Activated naive CD8-positive, alpha-beta T cell treated with anti-CD3 and anti-CD28 coated beads, Interleukin-2, amount 10 ng/mL, durations not matched to agents 7 days and 5 days (primary cell): ENCODE measurements around the gene C1QTNF2. TPM values are rescaled to one million over a fixed set of nuclear protein-coding genes. Genes with fewer than 3 reads are reported as not detected.
A peak's percentile ranks its signal among the peaks of the same experiment; 100 is the strongest.

Experiments
- ATAC-seq: fragments of 150-1000 bp; cut with Tn5 transposase; one replicate; pipeline ENCODE4 v1.10.0; 2021; ENCODE audit warnings: low read depth, moderate library complexity
- POLR2A ChIA-PET: fragments of 350-600 bp; sonication (Branson Sonifier 250); formaldehyde crosslinking; loops from one replicate; lab custom pipeline; 2021; ENCODE audit warnings: antibody characterized with exemption; lab: Charles Lee
- DNase-seq: peaks from one replicate; pipeline ENCODE4 v3.0.0; 2021
- H3K27ac Mint-ChIP-seq: one replicate; pipeline ENCODE4 v1.8.0; 2022; ENCODE audit warnings: mild to moderate bottlenecking, mixed read lengths
- H3K27me3 Mint-ChIP-seq: one replicate; pipeline ENCODE4 v1.8.0; 2022; ENCODE audit warnings: mild to moderate bottlenecking, moderate library complexity, mixed read lengths
- H3K36me3 Mint-ChIP-seq: one replicate; pipeline ENCODE4 v1.8.0; 2021; ENCODE audit warnings: mild to moderate bottlenecking, mixed read lengths
- H3K4me1 Mint-ChIP-seq: one replicate; pipeline ENCODE4 v1.8.0; 2021; ENCODE audit warnings: mixed read lengths
- H3K4me3 Mint-ChIP-seq: one replicate; pipeline ENCODE4 v1.8.0; 2022; ENCODE audit warnings: mild to moderate bottlenecking, moderate library complexity, mixed read lengths
- H3K9me3 Mint-ChIP-seq: one replicate; pipeline ENCODE4 v1.8.0; 2021; ENCODE audit warnings: mixed read lengths
- total RNA-seq, 2 experiments: library from RNA; stranded (reverse); gene quantifications; one replicate each; pipeline ENCODE4 v1.2.3, GENCODE V29; 2021

C1QTNF2 gene
- total RNA-seq, 2 experiments from 2014 or later, result not detected

DNA sequence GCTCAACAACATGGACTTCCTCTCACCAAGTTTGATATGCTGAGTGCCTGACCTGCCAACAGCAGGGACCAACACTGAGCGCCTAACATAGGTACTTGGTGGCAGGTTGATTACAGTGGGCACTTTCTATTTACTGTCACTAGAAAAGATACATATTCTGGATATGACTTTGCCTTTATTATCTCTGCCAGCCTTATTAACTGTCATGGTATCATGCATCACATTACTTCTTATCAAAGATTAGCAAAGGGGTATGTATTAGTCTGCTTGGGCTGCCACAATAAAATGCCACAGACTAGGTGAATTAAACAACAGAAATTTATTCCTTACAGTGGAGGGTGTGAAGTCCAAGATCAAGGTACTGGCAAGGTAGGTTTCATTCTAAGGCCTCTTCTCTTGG, 14.3 kb upstream of the C1QTNF2 start:
- Mint-ChIP-seq H3K27ac (no peak overlapping the region), H3K27me3 (peaks cover 22% of the 10 kb centered on the region), H3K4me1 (no peaks in the 10 kb centered on the region), H3K36me3 (peaks cover 4% of the 10 kb centered on the region), H3K4me3 (no peak overlapping the region), H3K9me3 (peaks cover 6% of the 10 kb centered on the region)
- ATAC-seq (no peak), DNase-seq (no peak)
- POLR2A ChIA-PET, result no interaction called here

DNA sequence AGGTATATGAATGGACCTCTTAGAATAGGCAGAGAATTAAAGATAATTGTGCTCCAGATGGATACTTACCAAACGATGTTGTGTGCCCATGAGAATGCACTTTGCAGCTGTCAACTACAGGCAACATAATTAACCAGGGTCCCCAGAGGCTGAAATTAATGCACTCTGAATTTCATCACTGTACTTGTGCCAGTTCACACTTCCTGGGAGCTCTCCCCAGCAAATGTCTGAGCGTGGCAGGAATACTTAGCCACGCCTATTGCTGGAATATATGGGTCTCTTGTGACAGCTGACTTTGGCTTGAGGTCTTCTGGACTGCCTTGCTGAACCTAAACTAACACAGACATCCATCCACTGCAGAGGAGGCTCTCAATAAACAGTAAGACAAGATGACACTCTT, 11.9 kb upstream of the C1QTNF2 start:
- DNase-seq (no peak), ATAC-seq (no peak)
- Mint-ChIP-seq H3K4me3 (no peak overlapping the region), H3K27me3 (peaks cover 29% of the 10 kb centered on the region), H3K9me3 (no peaks in the 10 kb centered on the region), H3K4me1 (no peaks in the 10 kb centered on the region), H3K36me3 (no peaks in the 10 kb centered on the region), H3K27ac (no peak overlapping the region)
- POLR2A ChIA-PET, result no interaction called here

DNA sequence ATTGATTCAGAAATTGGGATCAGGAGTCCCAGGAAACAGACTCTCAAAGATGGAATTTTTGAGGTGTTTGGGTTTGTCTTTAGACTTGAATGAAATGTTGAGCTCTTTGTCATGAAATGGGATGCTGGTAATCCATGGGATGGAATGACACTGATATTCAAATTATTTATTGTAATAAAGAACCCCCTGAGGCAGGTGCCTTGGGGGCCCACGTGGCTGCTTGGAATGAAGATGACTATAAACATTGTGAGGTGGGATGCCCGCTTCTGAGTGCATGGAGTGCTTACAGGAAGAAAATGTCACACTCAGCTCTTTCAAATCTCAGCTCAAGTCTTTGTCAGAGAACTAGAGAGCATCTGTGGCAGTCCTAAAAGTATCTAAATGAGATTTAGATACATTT, 9.6 kb upstream of the C1QTNF2 start:
- ATAC-seq (no peak), DNase-seq (no peak)
- Mint-ChIP-seq H3K27me3 (peaks cover 41% of the 10 kb centered on the region), H3K4me3 (no peak overlapping the region), H3K4me1 (no peaks in the 10 kb centered on the region), H3K36me3 (no peaks in the 10 kb centered on the region), H3K9me3 (no peaks in the 10 kb centered on the region), H3K27ac (no peak overlapping the region)
- POLR2A ChIA-PET, result interaction anchor here (1.2 kb wide), 1 partner anchor 11 kb away, joined by 3 read pairs; no protein-coding TSS in a partner anchor

DNA sequence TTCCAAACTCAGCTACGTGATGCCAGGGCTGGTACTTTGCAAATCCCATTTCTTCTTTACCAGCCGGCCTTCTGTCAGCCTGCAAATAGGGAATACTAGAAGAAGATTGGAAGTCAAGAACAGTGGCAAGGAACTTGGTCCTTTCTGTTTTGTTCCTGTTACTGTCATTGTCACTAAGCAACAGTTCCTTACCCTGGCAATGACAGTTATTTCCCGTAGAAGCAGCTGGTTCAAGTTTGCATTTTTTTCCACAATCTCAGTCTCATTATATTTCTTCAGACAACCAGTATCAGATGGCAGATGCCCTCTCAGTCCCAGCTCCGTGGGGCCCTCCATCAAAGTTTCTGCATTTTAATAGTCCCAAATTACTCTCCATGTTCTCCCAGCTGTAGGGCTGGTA, 9.1 kb upstream of the C1QTNF2 start:
- no peak for ATAC-seq

DNA sequence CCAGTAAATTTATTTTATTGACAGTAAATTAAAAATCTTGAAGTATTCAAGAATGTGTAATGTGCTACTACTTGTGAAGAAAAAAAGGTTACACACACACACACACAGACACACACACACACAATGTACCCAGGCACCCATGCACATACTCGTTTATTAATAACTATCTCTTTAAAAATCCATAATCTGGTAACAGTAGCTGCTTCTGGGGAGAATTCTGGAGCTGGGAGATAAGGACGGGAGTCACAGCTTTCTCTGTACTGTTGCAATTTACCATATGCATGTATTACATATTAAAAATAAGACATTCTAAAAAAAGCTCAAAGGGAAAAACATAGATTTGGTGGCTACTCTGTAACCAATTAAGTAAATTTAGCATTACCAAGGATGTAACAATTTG, 7.9 kb upstream of the C1QTNF2 start:
- DNase-seq, result no peak
- POLR2A ChIA-PET, result no interaction called here
- Mint-ChIP-seq H3K27me3 (peaks cover 58% of the 10 kb centered on the region), H3K27ac (no peak overlapping the region), H3K4me3 (no peak overlapping the region), H3K36me3 (no peaks in the 10 kb centered on the region), H3K9me3 (no peaks in the 10 kb centered on the region), H3K4me1 (no peaks in the 10 kb centered on the region)
- ATAC-seq, result no peak

More for the DNA sequence above, 9.1 kb upstream of the C1QTNF2 start:
- Mint-ChIP-seq H3K27me3 (peaks cover 47% of the 10 kb centered on the region), H3K36me3 (no peaks in the 10 kb centered on the region), H3K4me3 (no peak overlapping the region), H3K27ac (no peak overlapping the region), H3K4me1 (no peaks in the 10 kb centered on the region), H3K9me3 (no peaks in the 10 kb centered on the region)
- no peak for DNase-seq
- POLR2A ChIA-PET, result interaction anchor here (1.2 kb wide), 1 partner anchor 10 kb away, joined by 3 read pairs; no protein-coding TSS in a partner anchor

DNA sequence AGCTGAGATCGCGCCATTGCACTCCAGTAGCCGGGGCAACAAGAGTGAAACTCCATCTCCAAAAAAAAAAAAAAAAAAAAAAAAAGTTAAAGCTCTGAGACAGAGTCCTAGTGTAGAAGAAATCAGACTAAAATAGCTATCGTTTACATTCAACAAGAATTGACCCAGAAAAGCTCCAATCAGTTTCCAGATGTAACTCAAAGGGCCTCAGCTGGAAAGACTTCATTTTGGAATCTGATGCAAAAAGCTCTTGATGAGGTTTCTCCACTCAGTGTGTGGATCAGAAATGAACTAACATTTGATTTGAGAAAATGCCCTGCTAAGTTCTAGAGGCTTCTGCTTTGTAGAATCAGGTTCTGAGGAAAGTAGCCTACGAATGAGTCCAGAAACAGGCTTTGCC, 7.2 kb upstream of the C1QTNF2 start:
- Mint-ChIP-seq H3K4me3 (no peak overlapping the region), H3K36me3 (no peaks in the 10 kb centered on the region)
- POLR2A ChIA-PET, result no interaction called here

DNA sequence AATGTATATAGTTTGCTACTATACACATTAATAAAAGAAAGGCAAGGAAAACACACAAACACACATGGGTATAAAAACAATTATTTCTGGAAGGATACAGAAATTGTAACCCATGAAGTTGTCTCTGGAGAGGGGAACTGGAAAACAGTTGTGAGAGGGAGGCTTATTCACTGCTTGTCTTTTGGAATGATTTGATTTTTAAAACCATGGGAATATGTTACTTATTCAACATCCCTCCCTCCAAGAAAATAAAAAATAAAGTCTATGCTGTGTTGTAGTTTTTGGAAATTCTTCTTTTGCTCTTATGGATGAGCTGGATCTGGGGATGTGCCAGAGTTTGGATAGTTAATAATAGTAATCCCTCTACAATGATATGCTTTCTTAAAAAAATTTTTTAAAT, 6.0 kb upstream of the C1QTNF2 start:
- no peak for ATAC-seq
- Mint-ChIP-seq H3K9me3 (no peaks in the 10 kb centered on the region), H3K4me1 (no peaks in the 10 kb centered on the region), H3K27me3 (peaks cover 61% of the 10 kb centered on the region), H3K4me3 (no peak overlapping the region), H3K36me3 (no peaks in the 10 kb centered on the region), H3K27ac (no peak overlapping the region)
- POLR2A ChIA-PET, result no interaction called here
- no peak for DNase-seq

More for the DNA sequence above, 7.2 kb upstream of the C1QTNF2 start:
- ATAC-seq, result no peak
- no peak for DNase-seq
- no peaks in the 10 kb centered on the region for H3K4me1 Mint-ChIP-seq
- H3K27ac Mint-ChIP-seq, result no peak overlapping the region
- peaks cover 59% of the 10 kb centered on the region for H3K27me3 Mint-ChIP-seq
- H3K9me3 Mint-ChIP-seq, result no peaks in the 10 kb centered on the region

DNA sequence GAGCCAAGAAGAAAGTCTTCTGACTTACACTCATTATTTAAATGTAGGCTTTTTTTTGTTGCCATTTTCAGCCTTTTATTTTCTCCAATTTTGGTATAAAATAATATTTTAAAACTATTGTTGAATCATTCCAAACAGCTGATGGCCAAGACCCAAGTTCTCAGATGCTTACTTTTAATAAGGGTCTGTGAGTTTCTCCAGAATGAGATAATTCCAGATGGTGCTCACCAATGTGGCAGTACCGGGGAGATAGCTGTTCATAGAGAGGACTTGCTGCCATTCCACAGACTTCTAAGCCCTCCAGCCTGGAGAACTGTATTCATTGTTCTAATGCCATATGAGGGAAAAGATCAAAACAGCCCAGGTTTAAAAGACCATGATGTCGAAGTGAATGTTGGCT, 5.3 kb upstream of the C1QTNF2 start:
- no peak overlapping the region for H3K4me3 Mint-ChIP-seq
- POLR2A ChIA-PET, result no interaction called here
- H3K36me3 Mint-ChIP-seq, result no peaks in the 10 kb centered on the region
- DNase-seq (no peak), ATAC-seq (no peak)
- peaks cover 67% of the 10 kb centered on the region for H3K27me3 Mint-ChIP-seq
- no peaks in the 10 kb centered on the region for H3K9me3 Mint-ChIP-seq
- no peak overlapping the region for H3K27ac Mint-ChIP-seq
- H3K4me1 Mint-ChIP-seq, result no peaks in the 10 kb centered on the region

DNA sequence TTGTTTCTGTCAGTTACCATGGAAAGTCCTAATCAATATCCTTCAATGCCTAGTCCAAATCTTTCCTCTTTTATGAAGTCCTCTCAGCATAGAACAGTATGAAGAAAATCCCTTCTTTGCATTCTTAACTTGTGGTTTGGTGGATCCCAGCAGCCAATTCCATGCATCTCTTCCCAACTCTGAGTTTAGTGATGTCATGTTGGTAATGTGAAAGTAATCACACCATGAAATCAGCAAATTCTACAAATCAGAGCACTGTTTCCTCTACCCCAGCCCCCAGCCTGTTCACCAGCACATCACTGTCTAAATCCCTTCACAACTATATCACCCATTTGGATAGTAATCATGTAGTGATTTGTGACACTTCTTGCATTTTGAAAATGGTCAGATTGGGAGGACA, 4.7 kb upstream of the C1QTNF2 start:
- peaks cover 68% of the 10 kb centered on the region for H3K27me3 Mint-ChIP-seq
- no peaks in the 10 kb centered on the region for H3K36me3 Mint-ChIP-seq
- no peaks in the 10 kb centered on the region for H3K9me3 Mint-ChIP-seq
- H3K4me3 Mint-ChIP-seq, result no peak overlapping the region
- POLR2A ChIA-PET, result no interaction called here
- H3K27ac Mint-ChIP-seq, result no peak overlapping the region
- DNase-seq (no peak), ATAC-seq (no peak)
- H3K4me1 Mint-ChIP-seq, result no peaks in the 10 kb centered on the region

DNA sequence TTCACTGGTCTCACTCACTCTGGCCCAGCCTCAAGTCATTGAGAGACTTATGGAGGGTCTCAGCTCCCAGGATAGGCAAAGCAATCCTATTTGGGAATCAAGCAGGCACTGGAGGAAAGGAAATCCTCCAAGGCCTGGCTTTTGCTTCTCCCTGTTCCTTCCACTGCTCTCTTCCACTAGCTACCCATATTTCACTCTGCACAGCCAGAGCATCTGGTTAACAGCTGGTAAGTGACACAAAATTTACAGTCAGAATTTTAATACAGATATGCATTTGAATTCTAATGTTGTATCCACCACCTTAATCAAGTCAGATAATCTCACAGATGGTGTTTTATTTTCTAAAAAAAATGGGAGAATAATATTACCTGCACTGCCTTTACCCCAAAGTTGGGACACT, 868 bp upstream of the C1QTNF2 start:
- POLR2A ChIA-PET, result no interaction called here
- ATAC-seq, result no peak

DNA sequence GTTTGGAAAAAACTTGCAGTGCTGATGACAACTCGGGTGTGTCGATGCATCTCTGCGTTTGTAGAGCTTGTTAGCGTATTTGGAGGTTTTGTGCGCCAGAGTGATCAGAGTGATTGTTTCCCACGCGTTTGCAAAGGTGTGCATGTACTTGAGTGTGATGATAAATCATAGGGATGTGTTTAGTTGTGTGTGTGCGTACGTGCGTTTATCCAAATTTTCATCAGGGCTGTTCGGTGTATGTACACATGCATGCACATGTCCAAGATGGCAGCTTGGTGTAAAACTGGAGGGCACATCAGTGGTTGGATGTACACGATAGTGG, 248 bp upstream of the C1QTNF2 start:
- ATAC-seq, result no peak
- DNase-seq, result no peak
- no peaks in the 10 kb centered on the region for H3K9me3 Mint-ChIP-seq
- H3K4me1 Mint-ChIP-seq, result no peaks in the 10 kb centered on the region
- no peaks in the 10 kb centered on the region for H3K36me3 Mint-ChIP-seq
- H3K27ac Mint-ChIP-seq, result no peak overlapping the region
- H3K4me3 Mint-ChIP-seq, result peak overlapping the region; percentile 64
- POLR2A ChIA-PET, result no interaction called here
- H3K27me3 Mint-ChIP-seq, result peaks cover 78% of the 10 kb centered on the region

More for the DNA sequence above, 868 bp upstream of the C1QTNF2 start:
- Mint-ChIP-seq H3K36me3 (no peaks in the 10 kb centered on the region), H3K4me3 (no peak overlapping the region), H3K27ac (no peak overlapping the region), H3K4me1 (no peaks in the 10 kb centered on the region), H3K9me3 (no peaks in the 10 kb centered on the region), H3K27me3 (peaks cover 82% of the 10 kb centered on the region)
- DNase-seq, result no peak

DNA sequence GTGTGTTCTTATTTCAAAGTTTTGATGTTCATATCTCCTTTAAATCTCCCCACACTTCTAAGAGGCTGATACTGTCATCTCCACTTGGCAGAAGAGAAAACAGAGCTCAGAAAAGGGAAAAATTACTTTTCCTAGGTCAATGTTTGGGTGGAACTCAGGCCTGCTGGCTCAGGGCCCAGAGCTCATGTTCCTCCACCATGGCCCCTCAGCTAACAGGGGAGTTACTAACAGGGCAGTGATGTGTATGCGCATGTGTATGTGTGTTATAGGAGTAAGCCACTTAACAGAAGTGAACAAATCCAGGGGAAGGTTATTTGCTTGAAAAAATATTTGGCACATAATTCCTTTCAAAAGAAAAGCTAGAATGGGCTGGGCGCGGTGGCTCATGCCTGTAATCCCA, 2.5 kb downstream of the C1QTNF2 start:
- no peak overlapping the region for H3K4me3 Mint-ChIP-seq
- H3K27me3 Mint-ChIP-seq, result peaks cover 63% of the 10 kb centered on the region
- no peaks in the 10 kb centered on the region for H3K9me3 Mint-ChIP-seq
- H3K4me1 Mint-ChIP-seq, result no peaks in the 10 kb centered on the region
- POLR2A ChIA-PET, result no interaction called here
- H3K27ac Mint-ChIP-seq, result no peak overlapping the region
- H3K36me3 Mint-ChIP-seq, result no peaks in the 10 kb centered on the region
- ATAC-seq, result no peak
- no peak for DNase-seq

DNA sequence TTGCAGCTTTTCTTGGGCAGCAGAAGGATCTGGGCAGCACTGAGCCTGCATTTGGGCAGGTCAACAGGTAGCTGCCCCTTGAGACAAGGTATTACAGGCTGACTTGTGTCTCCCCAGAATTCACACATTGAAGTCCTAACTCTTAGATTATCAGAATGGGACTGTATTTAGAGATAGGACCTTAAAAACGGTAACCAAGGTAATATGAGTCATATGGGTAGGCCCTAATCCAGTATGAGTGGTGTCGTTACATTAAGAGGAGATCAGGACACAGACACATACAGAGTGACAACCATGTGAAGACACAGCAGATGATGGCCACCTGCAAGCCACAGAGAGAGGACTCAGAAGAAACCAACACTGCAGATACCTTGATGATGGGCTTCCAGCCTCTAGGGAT, 3.2 kb downstream of the C1QTNF2 start:
- Mint-ChIP-seq H3K36me3 (no peaks in the 10 kb centered on the region), H3K27ac (no peak overlapping the region), H3K4me3 (no peak overlapping the region), H3K27me3 (peaks cover 58% of the 10 kb centered on the region), H3K9me3 (no peaks in the 10 kb centered on the region), H3K4me1 (no peaks in the 10 kb centered on the region)
- POLR2A ChIA-PET, result no interaction called here
- no peak for DNase-seq
- ATAC-seq, result no peak

DNA sequence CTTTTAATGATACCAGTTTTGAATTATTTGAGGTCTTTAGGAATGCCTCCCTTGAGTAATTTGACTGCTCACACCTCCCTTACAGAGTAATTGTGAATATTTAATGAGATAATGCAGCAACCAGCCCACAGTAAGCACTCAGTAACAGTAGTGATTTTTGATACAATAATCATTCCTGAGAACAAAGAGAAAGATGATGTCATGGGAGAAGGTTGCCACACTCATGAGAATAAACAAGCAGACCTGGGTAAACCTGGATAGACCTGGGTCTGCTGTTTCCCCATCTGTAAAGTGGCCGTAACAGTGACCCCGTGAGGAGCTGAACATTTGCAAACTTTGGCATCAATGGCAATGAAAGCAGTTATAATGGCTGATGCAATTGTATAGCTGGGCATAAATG, 4.2 kb downstream of the C1QTNF2 start:
- H3K4me3 Mint-ChIP-seq, result no peak overlapping the region
- peaks cover 48% of the 10 kb centered on the region for H3K27me3 Mint-ChIP-seq
- H3K36me3 Mint-ChIP-seq, result no peaks in the 10 kb centered on the region
- H3K27ac Mint-ChIP-seq, result no peak overlapping the region
- no peak for ATAC-seq
- H3K4me1 Mint-ChIP-seq, result no peaks in the 10 kb centered on the region
- no peak for DNase-seq
- H3K9me3 Mint-ChIP-seq, result no peaks in the 10 kb centered on the region
- POLR2A ChIA-PET, result no interaction called here
